ENCODE measurements around the gene SCYGR5.

- TF ChIP-seq CTCF (IDR thresholded peaks at IDR 0.05) (no peak), POLR2A (IDR thresholded peaks at IDR 0.05) (no peak)
Observed at GRCh38 chr2:227696990-227697679, 30.5 kb downstream of the SCYGR5 start.

All from body of pancreas (tissue), 4 donors.